Muscle layer of duodenum (tissue), 2 donors: ENCODE measurements around the gene COL23A1.

ENCODE experiments used
- H3K27ac ChIP-seq: one replicate; pipeline ENCODE4 v1.7.0; 2013; ENCODE audit warnings: mild to moderate bottlenecking, low read length
- H3K27me3 ChIP-seq: one replicate; pipeline ENCODE4 v1.7.0; 2013; ENCODE audit warnings: low read depth, mild to moderate bottlenecking, control low read depth, low read length
- H3K36me3 ChIP-seq, 2 donors: one replicate each; pipeline ENCODE4 v1.7.0; 2013; ENCODE audit warnings: low read length in 2 of 2, control low read depth in 1 of 2, mild to moderate bottlenecking in 1 of 2; ENCODE audit not compliant: insufficient read depth in 2 of 2, control insufficient read depth in 1 of 2
- H3K4me1 ChIP-seq, 2 donors: one replicate each; pipeline ENCODE4 v1.7.0; 2013; ENCODE audit warnings: low read length in 2 of 2, mild to moderate bottlenecking in 2 of 2, control low read depth in 1 of 2, moderate library complexity in 1 of 2; ENCODE audit not compliant: insufficient read depth in 2 of 2, control insufficient read depth in 1 of 2
- H3K4me3 ChIP-seq, 2 donors: one replicate each; pipeline ENCODE4 v1.7.0; 2013; ENCODE audit warnings: low read length in 2 of 2, low read depth in 1 of 2, mild to moderate bottlenecking in 1 of 2
- H3K9me3 ChIP-seq, 2 donors: one replicate each; pipeline ENCODE4 v1.7.0; 2013; ENCODE audit warnings: low read length in 2 of 2, control low read depth in 1 of 2, mild to moderate bottlenecking in 1 of 2; ENCODE audit not compliant: control insufficient read depth in 1 of 2
- donor health status: healthy.

COL23A1 gene

DNA sequence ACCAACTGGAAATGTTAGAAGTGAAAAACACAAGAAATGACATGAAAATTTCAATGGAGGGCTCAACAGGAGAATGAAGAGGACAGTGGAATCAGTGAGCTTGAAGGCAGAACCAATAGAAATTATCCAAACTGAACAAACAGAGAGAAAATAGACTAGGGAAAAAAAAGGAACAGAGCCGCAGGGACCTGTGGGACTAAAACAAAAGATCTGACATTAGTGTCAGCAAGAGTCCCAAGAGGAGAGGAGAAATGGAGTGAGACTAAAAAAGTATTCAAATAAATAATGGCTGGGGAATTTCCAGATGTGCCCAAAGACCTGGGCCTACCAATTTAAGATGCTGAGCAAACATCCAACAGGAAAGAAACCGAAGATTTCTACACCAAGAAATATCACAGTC lies 182.5 kb downstream of the COL23A1 start:
- Histone ChIP-seq H3K4me3 (no peak overlapping the region), H3K9me3 (peaks cover 0 to 9% of the 10 kb centered on the region in 2 donors), H3K36me3 (no peaks in the 10 kb centered on the region), H3K27me3 (no peaks in the 10 kb centered on the region), H3K27ac (no peak overlapping the region), H3K4me1 (no peaks in the 10 kb centered on the region)

DNA sequence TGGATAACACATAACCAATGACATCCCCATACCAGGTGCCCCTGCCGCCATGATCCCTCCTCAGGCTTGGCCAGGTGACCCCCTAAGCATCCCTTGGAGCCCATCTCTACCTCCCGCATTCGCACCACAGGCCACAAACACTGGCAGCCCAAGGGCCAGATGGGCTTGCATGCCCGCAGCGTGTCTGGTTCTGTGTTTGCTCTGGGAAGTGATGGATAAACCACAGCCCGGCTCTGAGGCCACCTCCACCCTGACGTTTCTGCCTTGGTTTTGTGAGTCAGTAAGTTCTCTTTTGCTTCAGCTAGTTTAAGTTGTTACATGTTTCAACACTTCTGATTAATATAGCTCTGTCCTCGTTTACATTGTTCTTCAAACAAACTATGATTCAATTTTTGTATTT lies 185.2 kb downstream of the COL23A1 start:
- H3K27ac ChIP-seq, result no peak overlapping the region
- no peaks in the 10 kb centered on the region for H3K4me1 ChIP-seq
- no peak overlapping the region for H3K4me3 ChIP-seq
- H3K9me3 ChIP-seq, result peaks cover 0 to 9% of the 10 kb centered on the region in 2 donors
- H3K36me3 ChIP-seq, result no peaks in the 10 kb centered on the region
- no peaks in the 10 kb centered on the region for H3K27me3 ChIP-seq

DNA sequence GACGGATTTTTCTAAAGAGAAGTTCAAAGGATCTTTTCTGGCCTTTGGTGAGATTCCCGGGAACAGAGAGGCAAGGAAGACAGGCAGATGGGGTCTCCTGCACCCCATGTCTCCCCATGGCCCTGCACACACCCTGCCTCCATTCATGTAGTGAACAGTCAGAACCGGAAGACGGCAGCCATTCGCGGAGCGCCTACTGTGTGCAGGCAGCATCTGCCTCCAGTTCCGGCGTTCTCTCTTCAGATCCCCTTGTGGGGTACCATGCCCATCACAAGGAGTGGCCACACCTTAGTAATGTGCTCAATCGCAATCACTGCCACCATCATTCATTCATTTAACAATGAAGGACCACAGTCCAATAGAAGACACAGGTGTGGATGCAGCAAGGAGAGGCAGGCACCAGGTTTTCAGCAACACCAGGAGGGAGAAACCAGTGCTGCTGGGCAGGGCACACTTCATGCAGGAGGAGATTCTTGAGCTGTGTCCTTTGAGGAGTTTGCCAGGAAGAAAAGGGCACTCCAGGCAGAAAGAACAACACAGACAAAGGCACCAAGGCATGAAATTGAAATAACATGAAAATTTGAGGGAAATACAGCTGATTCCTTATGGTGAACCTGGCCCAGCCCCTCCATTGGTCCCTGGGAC lies 186.1 kb downstream of the COL23A1 start:
- Histone ChIP-seq H3K27me3 (no peaks in the 10 kb centered on the region), H3K9me3 (peaks cover 0 to 9% of the 10 kb centered on the region in 2 donors), H3K27ac (no peak overlapping the region), H3K4me3 (no peak overlapping the region), H3K4me1 (no peaks in the 10 kb centered on the region), H3K36me3 (no peaks in the 10 kb centered on the region)

DNA sequence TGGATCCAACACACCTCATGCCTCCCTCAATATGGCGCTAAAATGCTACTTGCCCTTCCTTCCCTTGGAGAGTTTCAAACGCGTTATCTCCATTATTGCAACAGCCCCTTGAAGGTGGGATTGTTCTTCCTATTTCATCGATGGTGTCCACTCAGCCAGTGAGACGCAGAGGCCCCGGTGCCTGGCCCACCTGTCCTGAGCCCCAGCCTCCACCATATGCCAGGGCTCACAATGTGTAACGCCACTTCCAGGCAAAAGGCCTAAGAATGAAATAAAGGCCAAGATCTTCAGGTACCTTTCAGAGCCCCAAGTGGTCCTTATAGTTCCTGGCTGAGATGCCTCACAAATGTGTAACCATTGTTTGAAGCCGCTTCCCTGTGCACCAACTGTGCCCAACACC lies 186.8 kb downstream of the COL23A1 start:
- H3K4me3 ChIP-seq, result no peak overlapping the region
- H3K36me3 ChIP-seq, result no peaks in the 10 kb centered on the region
- no peaks in the 10 kb centered on the region for H3K27me3 ChIP-seq
- H3K4me1 ChIP-seq, result no peaks in the 10 kb centered on the region
- H3K27ac ChIP-seq, result no peak overlapping the region
- H3K9me3 ChIP-seq, result peaks cover 0 to 9% of the 10 kb centered on the region in 2 donors

GRCh38 chr5:178399701-178400095 lies 190.5 kb downstream of the COL23A1 start:
- H3K9me3 ChIP-seq, result no peaks in the 10 kb centered on the region
- no peaks in the 10 kb centered on the region for H3K4me1 ChIP-seq
- no peaks in the 10 kb centered on the region for H3K27me3 ChIP-seq
- no peaks in the 10 kb centered on the region for H3K36me3 ChIP-seq
- no peak overlapping the region for H3K4me3 ChIP-seq
- H3K27ac ChIP-seq, result no peak overlapping the region

DNA sequence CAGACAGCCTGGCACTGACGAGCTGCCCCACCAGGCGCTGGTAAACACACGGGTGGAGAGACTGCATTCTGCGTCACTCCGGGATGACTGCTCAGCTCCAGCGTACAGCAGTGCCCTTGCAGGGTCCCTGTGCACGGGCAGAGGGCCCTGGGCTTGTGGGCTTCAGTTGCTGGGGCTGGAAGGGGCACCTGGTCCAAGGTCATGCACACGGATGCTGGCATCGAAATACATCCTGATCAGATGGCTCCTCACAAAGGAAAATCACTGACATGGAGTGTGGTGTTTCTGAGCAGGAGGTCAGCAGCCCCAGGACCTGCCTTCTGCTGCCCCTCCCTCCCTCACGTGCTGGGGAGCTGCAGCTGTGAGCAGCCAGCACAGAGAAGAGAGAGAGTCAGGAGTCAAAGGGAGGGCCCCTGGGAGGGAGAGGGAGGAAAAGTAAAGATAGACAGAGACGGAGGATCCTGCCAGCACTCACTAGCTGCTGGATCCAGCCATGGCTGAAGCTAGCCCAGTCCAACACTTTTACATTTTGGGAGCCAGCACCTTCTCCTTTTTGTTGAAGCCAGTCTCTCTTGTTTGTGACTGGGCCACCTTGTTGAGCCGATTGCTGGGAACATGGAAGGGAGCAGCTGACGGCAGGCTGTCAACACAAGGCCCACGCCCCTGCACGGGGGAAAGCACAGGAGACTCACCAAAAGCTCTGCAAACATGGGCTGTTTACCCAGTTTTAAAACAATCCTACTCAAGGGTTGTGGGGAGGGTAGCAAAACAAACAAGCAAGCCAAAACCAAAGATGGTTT lies 191.1 kb downstream of the COL23A1 start:
- H3K4me3 ChIP-seq, result no peak overlapping the region
- no peaks in the 10 kb centered on the region for H3K9me3 ChIP-seq
- H3K27me3 ChIP-seq, result no peaks in the 10 kb centered on the region
- H3K27ac ChIP-seq, result no peak overlapping the region
- no peaks in the 10 kb centered on the region for H3K4me1 ChIP-seq
- H3K36me3 ChIP-seq, result no peaks in the 10 kb centered on the region

DNA sequence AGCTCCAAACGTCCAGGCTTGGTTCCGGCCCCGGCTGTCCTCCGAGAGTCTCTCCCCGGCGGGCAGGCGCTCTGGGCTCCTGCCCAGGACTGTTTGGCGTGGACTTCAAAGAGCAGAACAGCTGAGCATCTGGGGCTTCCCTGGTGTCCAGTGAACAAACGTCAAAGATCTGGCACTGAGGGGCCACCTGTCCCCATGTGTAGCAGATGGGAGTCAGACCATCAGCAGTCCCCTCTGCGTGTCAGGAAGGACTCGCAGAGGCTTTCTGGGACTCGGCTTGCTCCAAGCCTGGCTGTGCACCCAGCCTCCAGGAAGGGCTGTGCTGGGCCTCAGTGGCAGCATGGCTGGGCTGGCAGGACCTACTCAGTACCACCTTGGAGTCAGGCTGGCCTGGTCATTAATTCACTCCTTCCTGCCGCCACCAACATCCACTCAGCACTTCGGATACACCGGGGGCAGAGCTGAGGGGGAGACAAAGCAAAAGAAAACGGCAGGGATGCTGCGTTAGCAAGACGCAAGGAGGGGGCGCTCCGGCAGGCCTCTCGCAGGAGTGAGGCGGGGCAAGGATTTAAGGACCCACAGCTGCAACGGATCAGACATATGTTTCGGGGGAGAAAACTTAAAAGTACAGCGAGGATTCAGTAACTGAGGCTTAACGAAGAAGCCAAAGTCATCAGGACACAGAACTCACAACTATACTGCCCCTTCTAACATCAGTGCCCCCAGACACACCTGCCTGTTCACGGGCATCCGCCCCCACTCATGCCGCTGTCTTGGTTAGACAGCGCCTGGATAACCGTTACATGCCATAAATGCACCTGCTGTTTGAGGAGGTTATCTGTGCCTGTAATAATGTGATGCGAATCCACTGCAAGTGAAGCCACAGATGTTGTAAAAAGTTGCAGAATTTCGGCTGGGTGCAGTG lies 193.1 kb downstream of the COL23A1 start:
- H3K4me1 ChIP-seq, result no peaks in the 10 kb centered on the region
- H3K27ac ChIP-seq, result no peak overlapping the region
- no peaks in the 10 kb centered on the region for H3K36me3 ChIP-seq
- no peaks in the 10 kb centered on the region for H3K27me3 ChIP-seq
- H3K9me3 ChIP-seq, result no peaks in the 10 kb centered on the region
- no peak overlapping the region for H3K4me3 ChIP-seq

DNA sequence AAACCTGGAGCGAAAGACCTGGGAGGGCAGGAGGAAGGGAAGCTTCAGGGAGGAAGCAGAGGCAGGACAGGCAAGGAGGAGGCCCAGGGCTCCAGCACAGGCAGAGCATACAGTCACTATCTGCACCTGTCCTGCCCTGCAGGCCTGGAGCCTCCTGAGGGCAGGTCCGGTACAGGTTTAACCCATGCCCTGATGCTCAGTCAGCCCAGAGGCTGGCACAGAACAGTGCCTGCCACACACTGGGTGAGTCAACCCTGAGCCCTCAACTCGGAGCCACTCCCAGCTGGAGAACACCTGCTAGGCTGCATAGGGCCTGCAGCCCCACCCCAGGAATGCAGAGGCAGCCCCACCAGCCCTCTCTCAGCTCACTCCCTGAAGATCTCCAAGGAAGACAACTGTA lies 196.1 kb downstream of the COL23A1 start:
- no peaks in the 10 kb centered on the region for H3K4me1 ChIP-seq
- H3K27me3 ChIP-seq, result no peaks in the 10 kb centered on the region
- no peaks in the 10 kb centered on the region for H3K9me3 ChIP-seq
- no peaks in the 10 kb centered on the region for H3K36me3 ChIP-seq
- no peak overlapping the region for H3K4me3 ChIP-seq
- no peak overlapping the region for H3K27ac ChIP-seq

GRCh38 chr5:178392931-178393394 lies 197.2 kb downstream of the COL23A1 start:
- Histone ChIP-seq H3K27me3 (no peaks in the 10 kb centered on the region), H3K36me3 (no peaks in the 10 kb centered on the region), H3K4me1 (no peaks in the 10 kb centered on the region), H3K4me3 (no peak overlapping the region), H3K27ac (no peak overlapping the region), H3K9me3 (no peaks in the 10 kb centered on the region)

- no peaks in the 10 kb centered on the region for H3K4me1 ChIP-seq
- no peaks in the 10 kb centered on the region for H3K27me3 ChIP-seq
- no peak overlapping the region for H3K27ac ChIP-seq
- no peaks in the 10 kb centered on the region for H3K36me3 ChIP-seq
- no peak overlapping the region for H3K4me3 ChIP-seq
- no peaks in the 10 kb centered on the region for H3K9me3 ChIP-seq
These were observed 197.8 kb downstream of the COL23A1 start for GRCh38 chr5:178392386-178392785.

DNA sequence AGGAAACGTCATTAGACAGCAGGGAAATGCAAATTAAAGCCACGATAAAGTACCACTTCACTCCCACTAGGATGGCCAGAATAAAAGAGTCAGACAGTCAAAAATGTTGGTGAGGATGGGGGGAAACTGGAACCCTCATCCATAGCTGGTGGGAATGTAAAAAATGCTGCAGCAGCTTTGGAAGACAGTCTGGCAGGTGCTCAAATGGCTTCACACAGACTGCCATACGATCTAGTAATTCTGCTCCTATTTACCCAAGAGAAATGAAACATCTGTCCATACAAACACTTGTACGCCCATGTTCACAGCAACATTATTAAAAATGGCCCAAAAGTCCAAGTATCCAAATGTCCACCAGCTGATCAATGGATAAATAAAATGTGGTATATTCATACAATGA lies 198.7 kb downstream of the COL23A1 start:
- H3K4me1 ChIP-seq, result no peaks in the 10 kb centered on the region

More for the DNA sequence above, 198.7 kb downstream of the COL23A1 start:
- H3K36me3 ChIP-seq, result no peaks in the 10 kb centered on the region
- no peak overlapping the region for H3K4me3 ChIP-seq
- H3K27me3 ChIP-seq, result peaks cover 4% of the 10 kb centered on the region
- no peak overlapping the region for H3K27ac ChIP-seq
- no peaks in the 10 kb centered on the region for H3K9me3 ChIP-seq
